Activated naive CD4-positive, alpha-beta T cell (primary cell): Measurements from ENCODE around the gene TMTC2.

Source experiments
- DNase-seq, 4 experiments: peaks; one replicate each; lab custom pipeline; 2025; lab: John Stamatoyannopoulos, UW

TMTC2 gene

DNA sequence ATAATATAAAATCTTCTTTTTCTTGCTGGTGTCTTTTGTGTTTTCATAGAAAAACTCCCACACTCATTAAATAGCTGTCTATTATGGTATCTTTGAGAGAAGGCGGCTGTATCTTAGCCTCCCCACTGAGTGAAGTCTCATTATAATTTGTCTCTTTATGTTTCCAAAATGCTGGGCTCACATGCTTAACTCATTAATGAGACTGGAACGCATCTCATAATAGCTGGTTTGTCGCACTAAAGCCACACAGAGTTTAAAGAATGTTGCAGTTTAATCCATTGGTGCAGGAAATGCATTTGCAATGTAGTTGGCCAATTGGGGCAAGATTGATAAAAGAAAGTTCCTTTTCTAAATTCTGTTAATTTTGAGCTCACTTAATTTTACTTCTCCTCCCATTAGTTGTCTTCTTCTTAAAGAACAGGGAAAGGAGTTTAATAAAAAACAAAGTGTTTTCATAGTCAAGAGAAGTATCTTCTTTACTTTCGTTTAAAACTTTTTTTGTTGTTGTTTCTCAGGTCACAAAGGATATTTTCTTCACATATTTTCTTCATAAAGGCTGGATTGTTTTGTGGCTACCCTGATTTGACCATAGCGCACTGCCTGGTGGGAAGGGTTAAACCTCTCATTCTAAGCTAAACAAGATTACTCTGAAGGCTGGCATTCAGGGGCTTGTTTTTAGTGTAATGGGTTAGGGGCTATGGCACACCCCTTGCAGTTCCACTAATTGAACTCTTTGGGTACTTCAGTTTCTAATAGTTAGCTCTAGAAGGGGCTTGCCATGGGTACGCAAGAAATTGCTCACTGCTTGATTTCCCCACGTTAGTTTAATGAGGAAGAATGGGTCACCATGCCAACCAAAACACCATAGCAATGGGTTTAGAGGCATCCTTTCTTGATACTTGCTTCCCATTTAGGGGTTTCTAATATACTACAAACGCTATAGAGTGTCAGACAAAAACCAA, 197.0 kb downstream of the TMTC2 start:
- no peak for DNase-seq

DNA sequence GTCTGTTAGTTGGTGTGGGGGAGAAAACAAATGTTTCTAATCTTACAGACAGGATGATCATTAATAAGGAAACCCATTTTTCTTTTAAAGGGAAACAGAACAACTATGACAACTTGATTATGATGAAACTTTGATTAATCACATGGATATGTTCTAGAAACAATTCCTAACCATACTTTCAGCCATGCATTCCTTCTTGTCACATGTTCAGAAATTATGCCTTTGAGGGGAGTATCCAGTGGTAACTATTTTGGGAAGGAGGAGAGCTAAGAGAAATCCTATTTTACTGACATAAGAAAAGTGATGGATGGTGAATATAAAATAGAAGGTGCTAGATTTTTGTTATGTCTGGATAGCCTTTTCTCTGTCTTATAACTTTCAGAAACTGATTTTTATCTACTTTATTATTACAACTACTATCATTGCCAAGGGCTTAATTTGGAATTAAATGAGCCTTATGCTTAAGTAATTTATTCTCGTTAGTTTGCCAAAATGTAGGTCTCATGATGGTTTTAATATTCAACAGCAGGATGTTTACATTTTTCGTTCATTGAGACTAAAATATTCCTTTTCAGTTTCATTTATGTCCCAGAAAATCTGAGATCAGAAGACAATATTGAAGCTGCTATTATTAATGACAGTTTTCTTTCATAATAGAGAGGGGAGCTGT, 200.1 kb downstream of the TMTC2 start:
- no peak for DNase-seq

DNA sequence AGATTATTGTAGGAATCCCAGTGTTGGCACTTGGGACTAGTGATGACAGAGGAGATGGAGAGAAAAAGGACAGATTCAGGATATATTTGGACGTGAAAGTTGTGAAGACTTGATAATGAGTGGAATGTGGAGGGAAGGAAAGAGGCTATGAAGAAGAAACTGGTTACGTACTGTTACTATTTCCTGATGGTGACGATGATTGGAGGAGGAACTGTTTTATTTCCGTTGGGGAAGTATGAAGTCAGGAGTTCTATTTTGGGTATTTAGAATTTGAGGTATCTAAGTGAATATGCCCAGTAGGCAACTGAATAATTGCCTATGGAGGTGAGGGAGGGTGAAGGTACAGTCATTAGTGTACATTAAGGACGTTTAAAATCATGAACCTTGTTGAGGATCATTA, 207.2 kb downstream of the TMTC2 start:
- no peak for DNase-seq

DNA sequence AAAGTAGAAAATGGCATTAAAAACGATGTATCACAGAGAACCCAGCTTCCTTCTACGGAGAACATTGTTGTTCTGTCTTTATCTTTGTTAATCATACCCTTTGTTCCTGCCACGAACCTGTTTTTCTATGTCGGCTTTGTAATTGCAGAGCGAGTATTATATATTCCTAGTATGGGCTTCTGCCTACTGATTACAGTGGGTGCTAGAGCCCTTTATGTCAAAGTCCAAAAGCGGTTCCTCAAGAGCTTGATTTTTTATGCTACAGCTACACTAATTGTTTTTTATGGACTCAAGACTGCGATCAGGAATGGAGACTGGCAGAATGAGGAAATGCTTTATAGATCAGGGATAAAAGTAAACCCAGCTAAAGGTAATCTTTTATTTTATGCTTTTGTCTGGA, 209.6 kb downstream of the TMTC2 start:
- no peak for DNase-seq

DNA sequence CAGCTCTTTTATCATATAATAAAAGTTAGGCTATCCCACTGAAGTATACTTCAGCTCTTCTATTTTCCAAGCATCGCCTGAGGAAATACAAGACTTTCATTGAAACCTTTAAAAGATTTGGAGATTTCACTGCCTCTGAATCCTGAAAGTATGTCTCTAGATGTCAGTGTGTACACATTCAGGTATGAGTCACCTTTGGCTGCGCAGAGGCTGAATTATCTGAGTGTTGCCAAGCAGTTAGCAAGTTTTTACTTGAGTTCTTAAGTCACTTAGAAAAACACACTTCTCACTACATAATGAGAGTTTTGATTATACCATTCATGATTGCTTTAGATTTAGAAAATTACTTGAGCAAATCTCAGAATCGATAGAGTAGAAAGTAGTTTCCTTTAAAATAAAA, 210.3 kb downstream of the TMTC2 start:
- DNase-seq = no peak

DNA sequence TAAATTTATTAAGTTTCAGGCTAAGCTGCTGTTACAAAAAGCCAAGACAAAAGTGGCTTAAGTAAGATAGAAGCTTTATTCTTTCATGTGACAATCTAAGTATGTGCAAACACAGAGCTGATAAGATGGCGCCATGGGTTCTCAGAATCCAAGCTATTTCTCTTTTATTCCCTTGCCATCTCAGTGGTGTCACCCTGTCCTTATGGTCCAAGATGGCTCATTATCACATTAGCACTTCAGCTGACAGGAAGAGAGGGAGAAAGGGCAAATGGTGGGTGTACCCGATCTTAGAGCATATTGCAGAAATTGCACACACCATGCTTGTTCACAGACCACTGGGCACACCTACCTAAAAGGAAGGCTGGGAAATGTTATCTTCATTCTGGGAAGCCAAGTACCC, 211.7 kb downstream of the TMTC2 start:
- no peak for DNase-seq

DNA sequence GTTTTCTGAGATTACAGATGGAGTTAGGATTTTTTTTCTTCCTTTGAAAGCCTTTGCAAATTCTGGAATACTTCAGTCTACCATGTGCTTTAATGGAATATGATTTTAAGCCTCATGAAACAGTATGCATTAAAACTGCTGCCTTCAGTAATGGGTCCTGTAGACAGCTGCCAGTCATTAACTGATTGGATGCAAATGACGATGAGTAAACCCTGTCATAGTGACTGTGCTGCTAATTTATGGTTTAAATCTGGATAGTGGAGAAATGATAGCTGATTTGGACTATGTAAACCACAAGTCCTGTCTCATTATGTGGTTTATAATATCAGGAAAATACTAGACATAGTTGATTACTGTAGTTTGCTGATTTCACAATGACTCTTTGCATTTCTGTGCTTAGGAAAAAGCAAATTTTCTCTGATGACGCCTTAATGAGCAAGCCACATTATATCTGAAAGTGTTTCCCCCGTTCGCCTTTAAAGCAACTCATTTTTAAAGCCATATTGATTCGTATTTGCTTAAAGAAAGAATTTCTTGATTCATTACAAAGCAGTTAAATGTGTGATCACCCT, 217.6 kb downstream of the TMTC2 start:
- DNase-seq = no peak

DNA sequence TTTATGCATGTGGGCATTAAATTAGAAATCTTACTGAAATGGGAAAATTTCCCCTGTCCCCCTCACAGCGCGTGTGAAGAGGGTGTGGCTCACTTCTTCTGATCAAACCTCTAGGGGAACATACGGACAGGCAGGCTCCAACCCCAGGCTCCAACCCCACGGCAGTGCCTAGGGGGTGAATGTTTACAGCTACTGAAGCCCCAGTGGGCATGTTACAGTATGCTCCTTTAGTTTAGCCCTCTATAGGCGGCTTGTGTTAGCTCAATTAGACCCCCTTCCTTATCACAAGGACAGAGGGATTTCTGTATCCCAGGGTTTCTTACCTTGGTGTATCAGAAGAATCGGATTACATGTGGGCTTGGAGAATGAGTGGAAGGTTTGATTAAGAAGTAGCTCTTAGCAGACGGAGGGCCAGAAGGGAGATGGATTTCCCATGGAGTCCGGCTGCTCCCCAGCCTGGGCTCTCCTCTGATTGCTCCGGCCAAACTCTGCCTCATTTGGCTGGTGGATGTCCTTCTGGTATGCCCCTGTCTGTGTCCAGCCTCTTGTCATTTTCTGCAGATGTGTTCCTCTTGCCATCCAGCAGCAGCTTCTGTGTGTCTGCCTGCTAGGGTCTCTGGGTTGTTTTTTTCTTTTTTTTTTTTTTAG, 223.7 kb downstream of the TMTC2 start:
- DNase-seq = no peak

DNA sequence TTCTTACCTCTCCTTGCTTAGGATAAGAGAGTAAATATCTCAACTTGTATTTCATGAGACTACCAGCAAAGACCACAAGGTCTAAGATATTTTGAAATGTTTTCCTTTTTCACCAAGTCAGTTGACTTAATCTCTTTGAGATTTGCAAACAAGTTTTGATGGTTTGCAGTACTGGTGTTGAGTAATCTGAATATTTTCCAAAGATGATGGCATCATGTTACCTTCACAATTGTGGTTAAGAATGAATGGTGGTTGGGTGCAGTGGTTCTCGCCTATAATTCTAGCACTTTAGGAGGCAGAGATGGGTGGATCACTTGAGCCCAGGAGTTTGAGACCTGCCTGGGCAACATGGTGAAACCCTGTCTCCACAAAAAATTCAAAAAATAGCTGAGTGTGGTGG, 225.7 kb downstream of the TMTC2 start:
- DNase-seq = no peak

DNA sequence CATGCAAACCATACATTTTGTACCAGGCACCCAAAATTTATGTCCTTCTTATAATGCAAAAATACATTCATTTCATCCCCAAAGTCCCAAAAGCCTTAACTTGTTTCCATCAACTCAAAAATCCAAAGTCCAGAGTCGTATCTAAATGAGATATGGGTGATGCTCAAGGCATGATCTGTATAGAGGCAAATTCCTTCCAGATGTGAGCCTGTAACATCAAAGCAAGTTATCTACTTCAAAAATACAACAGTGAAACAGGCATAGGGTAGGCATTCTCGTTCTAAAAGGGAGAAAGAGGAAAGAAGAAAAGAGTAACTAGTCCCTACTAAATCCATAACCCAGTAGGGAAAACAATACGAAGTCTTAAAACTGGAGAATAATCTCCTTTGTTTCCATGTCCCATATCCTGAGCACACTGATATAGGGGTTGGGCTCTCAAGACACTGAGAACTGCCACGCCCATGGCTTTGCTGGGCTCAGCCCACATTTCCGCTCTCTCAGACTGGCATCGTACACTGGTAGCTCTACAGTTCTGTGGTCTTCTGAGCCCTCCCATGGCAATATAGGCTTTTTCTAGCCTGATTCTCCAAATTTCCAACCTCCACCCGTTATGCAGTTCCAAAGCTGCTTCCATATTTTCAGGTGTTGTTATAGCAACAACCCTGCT, 232.8 kb downstream of the TMTC2 start:
- no peak for DNase-seq

DNA sequence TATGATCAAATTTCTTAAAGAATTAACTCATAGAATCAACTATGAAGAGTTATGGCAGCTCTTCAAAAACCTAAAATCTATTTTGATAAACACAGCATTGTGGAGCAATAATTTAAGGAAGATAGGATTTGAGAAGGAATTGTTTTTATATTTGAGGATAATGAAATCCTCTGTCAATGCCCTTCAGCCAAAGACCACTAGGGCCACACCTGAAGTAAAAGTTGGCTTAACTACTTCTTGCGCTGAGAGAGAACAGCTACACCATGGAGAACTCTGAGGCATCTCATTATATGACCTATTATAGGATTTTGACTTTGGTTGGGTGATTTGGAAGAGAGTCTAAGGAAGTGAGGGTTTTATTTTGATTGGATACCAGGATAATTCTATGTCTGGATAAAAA, 237.2 kb downstream of the TMTC2 start:
- DNase-seq = no peak

DNA sequence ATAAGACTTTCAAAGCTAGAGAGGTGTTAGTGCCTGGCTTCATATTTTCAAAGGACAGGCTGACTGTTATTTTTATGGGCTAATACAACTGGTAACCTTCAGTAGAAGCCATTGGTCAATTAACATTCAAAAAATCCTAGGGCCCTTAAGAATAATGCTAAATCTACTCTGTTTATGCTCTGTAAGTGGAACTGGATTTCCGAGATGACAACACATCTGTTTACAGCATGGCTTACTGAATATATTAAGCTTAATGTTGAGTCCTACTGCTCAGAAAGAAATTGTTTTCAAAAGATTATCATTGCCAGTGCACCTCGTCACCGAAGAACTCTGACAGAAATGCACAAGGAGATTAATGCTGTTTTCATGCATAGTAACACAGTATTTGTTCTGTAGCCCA, 239.9 kb downstream of the TMTC2 start:
- DNase-seq = no peak

DNA sequence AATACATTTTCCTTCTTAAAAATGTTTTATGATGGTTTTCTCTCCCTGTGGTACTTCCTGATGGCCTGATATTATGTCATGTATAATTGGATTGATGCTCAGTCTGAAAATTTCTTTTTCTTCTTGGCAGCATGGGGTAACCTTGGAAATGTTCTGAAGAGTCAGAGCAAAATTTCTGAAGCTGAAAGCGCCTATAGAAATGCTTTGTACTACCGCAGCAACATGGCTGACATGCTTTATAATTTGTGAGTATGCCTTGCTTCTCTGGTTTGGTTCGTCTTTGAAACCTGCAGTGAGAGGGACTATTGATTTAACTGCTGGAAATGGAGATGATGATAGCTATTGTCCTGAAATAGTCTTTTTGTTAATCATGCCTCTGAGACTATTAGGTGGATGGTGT, 243.6 kb downstream of the TMTC2 start:
- no peak for DNase-seq

DNA sequence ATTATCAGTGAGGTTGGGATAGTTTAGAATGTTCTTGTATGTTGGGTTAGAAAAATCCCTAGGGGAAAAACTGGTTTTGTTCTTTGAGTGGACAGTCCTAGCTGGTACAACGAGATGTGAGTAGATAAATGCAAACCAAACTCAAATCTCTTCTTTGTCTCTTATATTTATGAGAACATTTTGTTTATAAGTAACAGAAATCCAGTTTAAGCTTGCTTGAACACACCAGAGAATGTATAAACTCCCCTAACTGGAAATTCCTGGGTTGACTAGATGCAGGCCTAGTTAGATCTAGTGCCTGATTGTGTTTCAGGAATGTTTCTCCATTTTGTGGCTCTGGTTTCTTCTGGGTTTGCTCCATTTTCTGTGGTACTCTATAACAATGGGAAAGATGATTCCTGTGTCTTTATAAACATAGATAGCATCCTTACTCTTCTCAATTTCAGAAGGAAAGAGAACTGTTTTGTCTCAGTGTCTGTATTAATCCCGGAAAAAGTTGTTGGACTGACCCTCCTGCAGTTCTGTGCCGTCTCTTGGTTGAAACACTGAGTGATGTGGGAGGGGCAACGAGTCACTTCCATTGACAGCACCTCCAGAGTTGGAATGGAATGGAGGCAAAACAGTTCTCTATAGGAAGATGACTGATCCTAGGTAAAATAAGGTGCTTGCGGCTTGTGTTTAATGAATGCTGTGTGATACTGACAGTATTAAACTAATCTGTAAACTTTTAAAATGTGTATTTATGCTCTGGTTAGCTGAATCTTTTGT, 244.8 kb downstream of the TMTC2 start:
- DNase-seq = no peak

DNA sequence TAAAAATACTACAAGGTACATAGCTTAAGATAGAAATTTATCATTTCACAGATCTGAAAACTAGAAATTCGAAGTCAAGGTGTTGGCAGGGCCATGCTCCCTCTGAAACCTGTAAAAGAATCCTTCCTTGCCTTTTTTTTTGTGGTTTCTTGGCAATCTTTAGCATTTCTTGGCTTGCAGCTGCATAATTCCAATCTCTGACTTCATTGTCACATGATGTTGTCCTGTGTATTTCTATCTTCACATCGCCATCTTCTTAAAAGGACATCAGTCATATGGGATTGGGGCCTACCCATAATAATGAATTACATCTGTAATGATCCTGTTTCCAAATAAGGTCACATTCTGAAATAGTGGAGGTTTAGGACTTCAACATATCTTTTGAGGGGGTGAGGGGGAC, 250.4 kb downstream of the TMTC2 start:
- no peak for DNase-seq

DNA sequence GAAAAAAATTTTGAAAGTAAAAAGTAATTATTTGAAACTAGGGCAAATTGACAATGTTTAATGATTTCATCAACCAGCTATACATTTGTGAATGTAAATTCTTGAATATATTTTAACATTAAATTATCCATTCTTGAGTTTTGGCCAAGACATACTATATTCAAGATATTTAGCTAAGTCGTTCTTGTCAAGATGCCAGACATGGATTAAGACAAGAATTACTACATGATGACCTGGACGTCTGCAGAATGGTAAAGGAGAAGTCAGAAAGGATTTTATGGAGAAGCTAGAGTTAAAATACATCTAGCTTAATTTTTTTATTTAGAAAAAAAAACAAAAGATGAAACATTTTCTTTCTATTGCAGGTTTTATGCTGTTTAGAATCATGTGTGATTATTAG, 255.8 kb downstream of the TMTC2 start:
- no peak for DNase-seq

DNA sequence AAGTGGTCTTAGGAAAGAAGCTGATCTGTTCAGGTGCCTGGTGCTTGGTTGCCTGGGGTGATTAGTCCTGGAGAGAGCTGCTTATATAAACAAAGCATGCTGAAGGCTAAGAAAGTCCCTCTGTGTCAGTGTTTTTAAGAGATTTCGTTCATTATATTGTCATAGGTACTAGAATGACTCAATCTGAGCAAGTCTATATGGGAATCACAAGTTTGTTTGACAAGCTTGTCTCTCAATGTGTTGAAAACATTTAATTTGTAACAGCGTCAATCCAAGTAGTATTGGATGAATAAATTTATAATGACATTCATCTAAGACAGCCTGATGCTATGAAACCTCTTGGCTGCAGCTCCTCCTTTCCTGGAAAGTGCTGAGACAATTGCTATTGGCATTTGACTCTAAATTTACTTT, 256.3 kb downstream of the TMTC2 start:
- no peak for DNase-seq

DNA sequence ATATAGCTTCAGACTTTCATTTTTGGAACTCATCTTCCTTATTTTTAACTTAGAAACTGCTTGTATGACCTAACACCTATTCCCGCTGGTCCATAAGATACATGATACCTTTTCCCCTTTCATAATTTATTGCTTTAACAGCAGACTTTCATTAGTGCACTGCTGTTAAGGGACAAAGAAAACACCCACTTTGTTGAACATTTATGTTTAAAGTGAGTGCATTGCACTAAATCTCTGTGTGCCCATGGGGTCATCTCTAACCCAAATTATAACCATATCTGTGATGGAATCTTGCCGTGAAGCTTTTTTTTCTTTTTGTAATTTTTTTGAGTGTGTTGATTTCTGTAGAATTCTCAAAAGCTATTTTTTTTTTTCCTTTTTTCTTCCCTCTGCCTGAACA, 261.8 kb downstream of the TMTC2 start:
- no peak for DNase-seq

DNA sequence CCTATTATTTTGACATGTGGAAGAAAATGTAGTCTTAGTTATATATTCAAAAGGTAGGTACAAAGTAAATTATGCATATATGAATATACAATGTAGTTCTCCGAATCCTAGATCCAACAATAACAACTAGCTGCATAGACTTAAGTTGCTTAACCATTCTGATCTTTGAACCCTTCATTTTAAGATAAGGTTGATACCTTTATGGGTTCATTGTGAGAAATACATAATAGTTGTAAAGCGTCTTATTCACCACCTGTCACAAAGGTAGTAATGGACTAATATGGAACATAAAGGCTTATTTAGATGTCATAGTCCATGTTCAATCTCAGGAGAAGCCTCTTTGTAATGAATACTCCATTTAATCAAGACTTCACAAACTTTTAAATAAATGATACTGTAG, 263.6 kb downstream of the TMTC2 start:
- DNase-seq = no peak

DNA sequence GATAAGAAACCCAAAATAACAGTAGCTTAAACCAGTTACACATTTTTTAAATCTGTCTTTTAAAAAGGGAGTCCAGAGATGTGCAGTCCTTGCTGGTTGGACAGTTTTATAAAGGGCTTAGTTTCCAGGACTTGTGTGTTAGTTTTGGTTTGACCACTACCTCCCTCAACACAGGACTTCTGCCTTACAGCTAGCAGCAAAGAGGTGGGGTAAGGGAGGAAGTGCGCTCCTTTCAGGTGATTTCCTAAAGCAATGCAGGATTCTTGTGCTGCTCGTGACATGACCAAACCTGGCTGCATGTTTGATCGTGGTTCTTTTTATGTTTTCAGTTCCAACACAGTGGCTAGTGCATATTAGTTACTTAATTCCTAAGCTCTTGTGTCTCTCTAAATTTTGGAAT, 266.2 kb downstream of the TMTC2 start:
- DNase-seq = no peak

DNA sequence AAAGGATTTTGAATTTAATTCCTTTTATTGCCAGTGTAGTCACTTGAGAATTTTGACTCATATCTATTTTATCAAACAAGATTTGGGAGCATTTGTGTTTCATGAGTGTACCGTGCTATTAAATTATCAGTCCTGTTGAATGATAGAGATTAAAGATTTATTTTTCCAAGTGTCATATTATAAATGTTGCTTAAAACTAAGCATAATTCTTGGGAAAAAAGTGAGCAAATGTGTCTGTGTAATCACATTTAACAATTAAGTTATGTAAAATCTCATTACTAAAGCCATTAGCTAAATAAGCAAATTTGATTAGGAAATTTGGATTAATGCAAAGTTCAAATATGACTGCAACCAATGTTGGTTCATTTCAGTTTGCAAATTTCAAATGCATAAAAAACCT, 266.7 kb downstream of the TMTC2 start:
- no peak for DNase-seq
